Measurements from ENCODE around the gene DVL1. TPM values are rescaled to one million over a fixed set of nuclear protein-coding genes. Genes with fewer than 3 reads are reported as not detected.

Gene DVL1
- total RNA-seq, 4 donors from 2014 or later, result 84.4 to 174 (median 88.9) TPM

DNA sequence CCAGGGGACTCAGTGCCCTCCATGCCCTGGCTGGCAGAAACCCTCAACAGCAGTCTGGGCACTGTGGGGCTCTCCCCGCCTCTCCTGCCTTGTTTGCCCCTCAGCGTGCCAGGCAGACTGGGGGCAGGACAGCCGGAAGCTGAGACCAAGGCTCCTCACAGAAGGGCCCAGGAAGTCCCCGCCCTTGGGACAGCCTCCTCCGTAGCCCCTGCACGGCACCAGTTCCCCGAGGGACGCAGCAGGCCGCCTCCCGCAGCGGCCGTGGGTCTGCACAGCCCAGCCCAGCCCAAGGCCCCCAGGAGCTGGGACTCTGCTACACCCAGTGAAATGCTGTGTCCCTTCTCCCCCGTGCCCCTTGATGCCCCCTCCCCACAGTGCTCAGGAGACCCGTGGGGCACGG lies 21.0 kb downstream of the DVL1 start:
- no CpG with 5 or more reads among the region's 15 CpGs for WGBS, 2 donors (ENCODE audit: low coverage in 1 of 2)
- TF ChIP-seq POLR2A (IDR thresholded peaks at IDR 0.05) (no peak), EP300 (IDR thresholded peaks at IDR 0.05) (no peak), POLR2AphosphoS5 (IDR thresholded peaks at IDR 0.05) (no peak)
- TF ChIP-seq, protein P1, sequence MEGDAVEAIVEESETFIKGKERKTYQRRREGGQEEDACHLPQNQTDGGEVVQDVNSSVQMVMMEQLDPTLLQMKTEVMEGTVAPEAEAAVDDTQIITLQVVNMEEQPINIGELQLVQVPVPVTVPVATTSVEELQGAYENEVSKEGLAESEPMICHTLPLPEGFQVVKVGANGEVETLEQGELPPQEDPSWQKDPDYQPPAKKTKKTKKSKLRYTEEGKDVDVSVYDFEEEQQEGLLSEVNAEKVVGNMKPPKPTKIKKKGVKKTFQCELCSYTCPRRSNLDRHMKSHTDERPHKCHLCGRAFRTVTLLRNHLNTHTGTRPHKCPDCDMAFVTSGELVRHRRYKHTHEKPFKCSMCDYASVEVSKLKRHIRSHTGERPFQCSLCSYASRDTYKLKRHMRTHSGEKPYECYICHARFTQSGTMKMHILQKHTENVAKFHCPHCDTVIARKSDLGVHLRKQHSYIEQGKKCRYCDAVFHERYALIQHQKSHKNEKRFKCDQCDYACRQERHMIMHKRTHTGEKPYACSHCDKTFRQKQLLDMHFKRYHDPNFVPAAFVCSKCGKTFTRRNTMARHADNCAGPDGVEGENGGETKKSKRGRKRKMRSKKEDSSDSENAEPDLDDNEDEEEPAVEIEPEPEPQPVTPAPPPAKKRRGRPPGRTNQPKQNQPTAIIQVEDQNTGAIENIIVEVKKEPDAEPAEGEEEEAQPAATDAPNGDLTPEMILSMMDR (IDR thresholded peaks at IDR 0.05), result no peak
- Histone ChIP-seq H3K4me3 (no peak overlapping the region), H3K27me3 (no peaks in the 10 kb centered on the region), H3K27ac (no peak overlapping the region), H3K4me1 (peaks cover 0 to 51% (median 23%) of the 10 kb centered on the region in 3 donors), H3K9me3 (no peaks in the 10 kb centered on the region), H3K36me3 (peaks cover 0 to 29% of the 10 kb centered on the region in 2 donors)
- no peak for ATAC-seq

DNA sequence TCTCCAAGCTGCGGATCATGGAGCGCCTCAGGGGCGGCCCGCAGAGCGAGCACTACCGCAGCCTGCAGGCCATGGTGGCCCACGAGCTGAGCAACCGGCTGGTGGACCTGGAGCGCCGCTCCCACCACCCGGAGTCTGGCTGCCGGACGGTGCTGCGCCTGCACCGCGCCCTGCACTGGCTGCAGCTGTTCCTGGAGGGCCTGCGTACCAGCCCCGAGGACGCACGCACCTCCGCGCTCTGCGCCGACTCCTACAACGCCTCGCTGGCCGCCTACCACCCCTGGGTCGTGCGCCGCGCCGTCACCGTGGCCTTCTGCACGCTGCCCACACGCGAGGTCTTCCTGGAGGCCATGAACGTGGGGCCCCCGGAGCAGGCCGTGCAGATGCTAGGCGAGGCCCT lies 21.9 kb downstream of the DVL1 start:
- Histone ChIP-seq H3K36me3 (peaks cover 0 to 29% of the 10 kb centered on the region in 2 donors), H3K9me3 (no peaks in the 10 kb centered on the region), H3K4me1 (peaks cover 0 to 61% (median 30%) of the 10 kb centered on the region in 3 donors), H3K27ac (no peak overlapping the region), H3K27me3 (no peaks in the 10 kb centered on the region), H3K4me3 (no peak overlapping the region)
- no CpG with 5 or more reads among the region's 40 CpGs for WGBS, 2 donors (ENCODE audit: low coverage in 1 of 2)
- ATAC-seq, result no peak
- TF ChIP-seq POLR2A (IDR thresholded peaks at IDR 0.05) (no peak), POLR2AphosphoS5 (IDR thresholded peaks at IDR 0.05) (no peak), EP300 (IDR thresholded peaks at IDR 0.05) (no peak)
- TF ChIP-seq, protein P1 (IDR thresholded peaks at IDR 0.05), result no peak

GRCh38 chr1:1326075-1326605 lies 23.1 kb downstream of the DVL1 start:
- H3K4me1 ChIP-seq, result peaks cover 0 to 68% (median 40%) of the 10 kb centered on the region in 3 donors
- H3K27me3 ChIP-seq, result no peaks in the 10 kb centered on the region
- no peak for TF ChIP-seq EP300 (IDR thresholded peaks at IDR 0.05)
- TF ChIP-seq, protein P1 (IDR thresholded peaks at IDR 0.05), result no peak
- TF ChIP-seq POLR2A (IDR thresholded peaks at IDR 0.05), result no peak
- no peak for ATAC-seq
- peaks cover 0 to 29% of the 10 kb centered on the region in 2 donors for H3K36me3 ChIP-seq
- 47 to 50% methylated on average over 2 to 3 of the region's 8 CpGs for WGBS, 2 donors (ENCODE audit: low coverage in 1 of 2)
- peak overlapping the region in 2 of 4 donors; percentile 84 to 92 for H3K27ac ChIP-seq
- peak overlapping the region in 1 of 2 donors; percentile 87 for H3K4me3 ChIP-seq
- no peaks in the 10 kb centered on the region for H3K9me3 ChIP-seq

- 53 to 74% methylated on average over 3 to 4 of the region's 16 CpGs for WGBS, 2 donors (ENCODE audit: low coverage in 1 of 2)
- H3K4me3 ChIP-seq, result peak overlapping the region; percentile 51 to 87
- no peaks in the 10 kb centered on the region for H3K9me3 ChIP-seq
- H3K27ac ChIP-seq, result peak overlapping the region; percentile 39 to 92 (median 88)
- peaks cover 0 to 68% (median 40%) of the 10 kb centered on the region in 3 donors for H3K4me1 ChIP-seq
- peaks cover 0 to 33% of the 10 kb centered on the region in 2 donors for H3K36me3 ChIP-seq
- no peak for TF ChIP-seq POLR2A (IDR thresholded peaks at IDR 0.05)
- no peak for TF ChIP-seq POLR2AphosphoS5 (IDR thresholded peaks at IDR 0.05)
- TF ChIP-seq EP300 (IDR thresholded peaks at IDR 0.05), result no peak
- TF ChIP-seq, protein P1 (IDR thresholded peaks at IDR 0.05), result no peak
- ATAC-seq, result peak; percentile 16
- no peaks in the 10 kb centered on the region for H3K27me3 ChIP-seq
Observed at GRCh38 chr1:1325288-1326074, 23.7 kb downstream of the DVL1 start.
